Epidermal melanocyte (primary cell): ENCODE measurements around the gene MRAS.
"Not testable (repeated sequence)": the region's sequence is repeated elsewhere in the genome, so short reads cannot be mapped to it uniquely, and the experiment has no call there.

ENCODE experiments used
- DNase-seq: peaks from one replicate; pipeline ENCODE4 v3.0.0; 2011; ENCODE audit warnings: low spot score; ENCODE audit not compliant: insufficient read length

Gene MRAS

DNA sequence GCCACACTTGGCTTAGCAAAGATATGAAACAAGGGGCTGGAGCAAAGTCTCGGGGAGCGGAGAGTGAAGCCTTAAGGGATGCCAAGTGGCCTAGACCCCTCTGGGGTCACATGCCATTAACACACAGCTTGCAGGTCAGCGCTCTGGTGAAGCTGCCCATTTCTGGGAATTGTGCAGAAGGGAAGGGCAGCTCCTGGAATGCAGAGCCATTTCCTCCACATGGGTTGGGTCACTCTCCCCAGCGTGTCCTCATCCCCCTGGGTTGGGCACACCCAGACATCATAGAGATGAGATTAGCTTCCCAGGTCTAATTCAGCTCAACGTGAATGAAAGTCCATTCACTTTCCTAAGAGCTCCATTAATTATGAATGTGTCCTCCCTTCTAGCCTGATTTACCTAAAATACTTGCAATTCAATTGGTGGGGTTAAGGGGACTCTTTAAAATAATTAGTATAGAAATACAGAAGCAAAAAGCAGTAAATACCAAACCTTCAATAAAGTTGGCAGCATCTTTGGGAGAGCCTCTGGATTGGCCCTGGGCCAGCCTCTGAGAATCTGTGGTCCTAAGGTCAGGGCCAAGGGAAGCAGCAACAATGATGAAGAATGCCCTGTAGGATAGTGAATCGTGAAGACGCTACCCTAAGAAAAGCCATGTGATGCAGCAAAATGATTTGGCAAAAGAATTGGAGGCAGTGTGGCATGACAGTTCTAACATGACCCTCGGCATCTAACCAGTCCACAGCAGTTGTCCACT, 17.8 kb downstream of the MRAS start:
- no peak for DNase-seq

DNA sequence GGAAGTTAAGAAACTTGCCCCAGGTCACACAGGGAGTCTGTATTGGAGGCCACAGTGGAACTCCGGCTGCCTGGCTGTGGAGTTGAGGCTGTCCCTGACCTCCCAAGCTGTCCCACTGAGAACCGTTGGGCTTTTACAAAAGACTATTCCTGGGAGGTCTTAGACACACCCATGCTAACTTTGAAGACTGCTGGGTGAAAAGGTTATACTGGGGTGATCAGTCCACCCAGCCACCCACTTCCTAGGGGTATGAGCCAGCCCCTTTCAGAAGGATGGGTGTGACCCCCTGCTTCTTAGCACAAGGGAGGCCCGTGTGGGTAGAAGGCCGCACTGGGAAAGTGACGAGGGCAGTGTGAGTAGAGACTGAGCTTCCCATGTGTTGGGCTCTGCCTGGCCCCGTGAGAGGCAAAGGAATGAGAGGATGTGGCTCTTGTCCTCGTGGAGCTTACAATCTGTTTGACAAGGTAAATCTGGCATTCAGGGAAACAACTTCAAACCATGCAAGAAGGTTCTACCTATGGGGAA, 19.0 kb downstream of the MRAS start:
- DNase-seq = no peak

DNA sequence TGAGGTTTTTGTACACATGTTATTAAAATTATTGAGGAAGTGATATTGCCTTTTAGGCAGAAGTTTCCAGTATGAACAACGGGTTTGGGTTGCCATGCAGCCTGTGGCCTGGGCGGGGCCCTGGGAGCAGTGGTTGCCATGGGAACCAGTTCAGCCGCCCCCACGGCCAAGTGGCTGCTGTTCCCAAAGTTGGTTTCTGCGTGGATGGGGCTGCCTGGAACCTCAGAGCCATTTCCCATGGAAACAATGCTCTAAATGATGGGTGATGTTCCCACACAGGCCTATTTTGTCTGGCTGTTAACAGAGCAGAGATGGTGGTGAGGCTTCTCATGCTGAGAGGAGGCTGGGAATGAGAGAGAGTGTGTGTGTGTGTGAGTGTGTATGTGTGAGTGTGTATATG, 19.5 kb downstream of the MRAS start:
- no peak for DNase-seq

DNA sequence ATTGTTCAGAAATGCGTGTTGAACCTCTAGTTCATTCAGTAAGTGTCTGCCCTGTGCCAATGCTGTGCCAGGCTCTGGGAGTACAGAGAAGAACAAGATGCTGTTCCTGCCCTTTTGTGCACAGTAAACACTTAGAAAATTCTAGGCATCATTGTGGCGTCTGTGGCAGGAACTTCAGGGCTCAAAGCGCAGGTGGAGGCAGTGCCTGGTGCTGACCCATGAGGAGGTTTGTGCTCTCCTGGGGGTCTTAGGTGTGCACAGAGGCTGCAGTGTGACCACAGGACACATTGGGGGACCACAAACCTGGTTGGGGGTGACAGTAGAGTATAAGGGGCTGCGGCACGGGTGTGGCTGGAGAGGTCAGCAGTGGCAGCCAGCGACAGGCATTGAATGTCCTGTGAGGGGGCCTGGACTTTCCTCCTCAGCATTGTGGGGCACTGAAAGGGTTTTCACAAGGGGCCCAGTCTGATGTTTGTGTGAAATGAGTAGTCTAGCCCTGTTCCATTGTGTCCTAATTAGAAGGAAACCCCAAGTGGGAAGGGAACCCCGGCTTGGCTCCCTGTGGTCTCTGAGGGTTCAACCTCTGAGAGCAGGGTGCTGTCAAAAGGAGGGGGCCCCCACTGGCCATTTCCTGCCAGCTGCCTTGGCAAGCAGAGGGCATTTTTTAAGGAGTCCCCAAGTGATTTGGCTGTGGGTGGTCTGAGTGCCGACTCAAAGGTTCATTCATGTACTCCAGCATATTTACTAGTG, 20.9 kb downstream of the MRAS start:
- no peak for DNase-seq

DNA sequence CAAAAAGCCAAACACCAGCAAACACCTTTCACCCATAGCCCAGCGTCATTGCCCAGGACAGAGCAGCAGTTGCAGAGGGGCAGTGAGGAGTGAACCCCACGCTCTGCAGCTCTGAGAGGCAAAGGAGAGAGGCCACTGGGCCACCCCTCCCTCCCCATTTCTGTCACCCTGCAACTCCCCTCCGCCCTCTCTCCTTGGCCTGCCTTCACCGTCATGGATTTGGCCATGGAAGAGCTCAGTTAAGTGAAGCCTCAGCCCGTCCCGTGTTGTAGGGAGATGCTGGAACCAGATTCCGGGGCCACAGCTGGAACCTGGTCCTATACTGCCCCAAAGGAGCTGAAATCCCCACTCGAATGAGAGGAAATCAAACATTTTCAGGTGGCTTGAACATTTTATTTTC, 21.9 kb downstream of the MRAS start:
- DNase-seq = no peak

DNA sequence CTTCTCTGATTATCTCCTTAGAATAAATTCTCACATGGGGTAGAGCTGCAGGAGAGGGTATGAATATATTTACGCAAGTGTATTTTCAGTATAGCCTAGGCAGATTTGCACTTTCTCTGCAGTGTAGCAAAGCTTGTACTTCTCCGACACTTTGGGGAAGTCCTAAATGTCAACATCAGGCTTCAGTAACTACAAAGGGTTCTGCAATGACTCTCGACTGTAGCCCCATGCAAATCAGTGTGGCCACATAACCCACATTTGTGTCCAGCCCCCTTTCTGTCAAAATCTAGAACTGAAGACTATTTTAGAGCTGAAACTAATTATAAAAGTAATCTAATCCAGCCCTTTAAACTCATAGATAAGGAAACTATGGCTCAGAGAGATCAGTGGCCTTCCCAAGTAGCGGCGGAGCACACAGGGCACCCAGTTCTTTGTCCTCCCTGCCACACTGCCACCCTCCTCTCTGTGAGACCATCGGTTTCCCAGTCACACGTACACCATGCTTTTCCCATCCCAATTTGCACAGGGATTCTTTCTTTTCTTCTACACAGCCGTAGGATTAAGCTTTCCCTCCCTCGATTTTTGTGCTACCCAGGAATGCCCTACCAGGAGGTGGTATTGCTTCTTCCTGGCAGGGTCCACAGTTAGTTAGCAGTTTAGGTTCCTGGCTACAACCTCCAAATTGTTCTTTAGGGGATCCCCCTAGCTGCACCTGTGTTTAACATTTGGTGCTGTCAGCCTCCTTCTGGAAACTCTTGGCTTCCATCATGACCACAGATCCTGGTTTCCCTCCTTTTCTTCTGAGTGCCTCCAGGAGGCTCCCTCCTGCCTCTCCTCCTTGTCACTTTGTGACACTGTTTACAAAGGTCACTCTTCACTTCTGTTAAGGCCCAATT, 22.9 kb downstream of the MRAS start:
- no peak for DNase-seq

DNA sequence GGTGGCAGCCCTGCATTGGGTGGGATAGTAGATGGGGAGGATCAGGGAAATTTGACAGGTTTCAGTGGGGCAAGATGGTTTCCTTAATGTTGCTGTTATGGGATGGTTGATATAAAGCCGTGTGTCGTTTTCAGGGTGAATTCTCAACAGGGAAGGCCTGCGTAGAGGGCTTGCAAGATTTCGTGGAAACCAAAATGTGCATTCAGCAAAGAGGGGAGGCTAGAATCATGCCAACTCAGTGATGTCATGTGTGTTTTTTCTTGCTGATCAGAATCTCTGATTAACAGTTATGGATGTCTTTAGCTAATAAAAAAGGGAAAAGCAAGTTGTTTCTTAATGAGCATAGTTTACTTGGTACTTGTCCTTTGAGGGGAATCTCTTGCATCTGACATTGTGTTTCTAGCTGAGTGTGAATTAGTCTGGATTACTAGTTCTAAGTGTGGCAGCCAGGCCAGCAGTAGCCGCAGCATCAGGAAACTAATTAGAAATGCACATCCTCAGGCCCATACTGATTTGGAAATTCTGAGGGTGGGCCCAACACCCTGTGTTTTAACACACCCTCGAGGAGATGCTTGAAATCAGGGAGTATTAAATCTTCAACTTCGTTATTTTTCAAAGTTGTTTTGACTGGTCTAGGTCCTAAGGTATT, 24.8 kb downstream of the MRAS start:
- no peak for DNase-seq

DNA sequence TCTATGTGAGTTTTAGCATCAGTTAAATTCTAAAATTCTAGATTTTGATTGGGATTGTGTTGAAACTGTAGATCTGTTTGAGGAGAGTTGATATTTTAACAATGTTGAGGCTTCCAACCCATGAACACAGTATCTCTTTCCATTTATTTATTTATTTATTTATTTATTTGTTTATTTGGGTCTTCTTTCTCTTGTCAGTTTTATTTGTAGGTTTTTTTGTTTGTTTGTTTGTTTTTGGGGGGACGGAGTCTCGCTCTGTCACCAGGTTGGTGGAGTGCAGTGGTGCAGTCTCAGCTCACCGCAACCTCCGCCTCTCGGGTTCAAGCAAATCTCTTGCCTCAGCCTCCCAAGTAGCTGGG, 25.3 kb downstream of the MRAS start:
- no peak for DNase-seq

DNA sequence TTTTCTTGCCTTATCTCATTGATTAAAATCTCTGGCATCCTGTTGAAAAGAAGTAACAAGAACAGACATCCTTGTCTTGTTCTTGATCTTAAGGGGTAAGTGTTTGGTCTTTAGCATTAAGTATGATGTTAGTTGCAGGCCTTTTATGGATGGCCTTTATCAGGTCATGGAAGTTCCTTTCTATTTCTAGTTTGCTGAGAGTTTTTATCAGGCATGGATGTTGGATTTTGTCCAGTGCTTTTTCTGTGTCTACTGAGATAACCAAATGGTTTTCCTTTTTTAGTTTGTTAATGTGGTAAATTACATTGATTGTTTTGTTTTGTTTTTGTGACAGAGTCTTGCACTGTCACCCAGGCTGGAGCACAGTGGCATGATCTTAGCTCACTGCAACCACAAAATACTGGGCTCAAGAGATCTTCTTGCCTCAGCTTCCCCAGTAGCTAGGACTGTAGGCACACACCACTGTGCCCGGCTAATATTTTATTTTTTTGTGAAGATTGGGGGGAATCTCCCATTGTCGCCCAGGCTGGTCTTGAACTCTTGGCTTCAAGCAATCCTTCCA, 26.3 kb downstream of the MRAS start:
- no peak for DNase-seq

DNA sequence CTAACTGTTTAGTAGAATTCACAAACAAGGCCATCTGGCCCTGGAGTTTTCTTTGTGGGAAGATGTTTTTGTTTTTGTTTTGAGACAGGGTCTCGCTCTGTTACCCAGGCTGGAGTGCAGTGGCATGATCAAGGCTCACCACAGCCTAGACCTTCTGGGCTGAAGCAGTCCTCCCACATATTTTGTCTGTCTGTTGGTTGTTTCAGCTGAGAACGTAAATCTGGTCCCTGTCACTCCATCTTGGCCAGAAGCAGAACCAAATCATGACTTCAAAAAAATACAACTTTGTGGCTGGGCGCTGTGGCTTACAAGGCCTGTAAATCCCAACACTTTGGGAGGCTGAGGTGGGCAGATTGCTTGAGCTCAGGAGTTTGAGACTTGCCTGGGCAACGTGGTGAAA, 27.1 kb downstream of the MRAS start:
- no peak for DNase-seq

DNA sequence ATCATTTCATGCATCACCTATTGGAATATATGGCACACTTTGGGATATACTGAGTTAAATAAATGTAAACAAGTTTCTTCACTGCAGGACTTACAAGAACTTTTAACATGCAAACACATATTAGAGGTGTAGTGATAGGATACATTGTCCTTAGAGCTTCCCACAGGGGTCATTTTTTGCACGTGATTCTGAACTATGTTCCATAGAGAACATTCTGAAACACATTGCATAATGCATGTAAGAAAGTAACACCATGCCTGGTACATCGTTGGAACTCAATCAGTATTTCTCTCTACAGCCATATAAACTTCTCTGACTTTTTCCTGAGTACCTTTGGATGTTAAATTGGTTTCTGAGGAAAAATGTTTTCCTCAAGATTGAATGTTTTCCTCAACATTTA, 28.3 kb downstream of the MRAS start:
- no peak for DNase-seq

DNA sequence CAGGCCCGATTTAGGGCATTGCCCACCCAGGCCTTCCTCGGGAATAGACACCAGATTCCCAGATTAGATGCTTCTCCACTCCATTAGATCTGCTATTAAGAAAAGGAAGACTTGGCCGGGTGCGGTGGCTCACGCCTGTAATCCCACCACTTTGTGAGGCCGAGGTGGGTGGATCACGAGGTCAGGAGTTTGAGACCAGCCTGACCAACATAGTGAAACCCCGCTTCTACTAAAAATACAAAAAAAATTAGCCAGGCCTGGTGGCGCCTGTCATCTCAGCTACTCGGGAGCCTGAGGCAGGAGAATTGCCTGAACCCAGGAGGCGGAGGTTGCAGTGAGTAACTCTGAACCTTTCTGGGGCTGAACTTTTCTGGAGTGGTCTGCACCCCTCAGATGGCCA, 28.8 kb downstream of the MRAS start:
- not testable (repeated sequence) for DNase-seq

DNA sequence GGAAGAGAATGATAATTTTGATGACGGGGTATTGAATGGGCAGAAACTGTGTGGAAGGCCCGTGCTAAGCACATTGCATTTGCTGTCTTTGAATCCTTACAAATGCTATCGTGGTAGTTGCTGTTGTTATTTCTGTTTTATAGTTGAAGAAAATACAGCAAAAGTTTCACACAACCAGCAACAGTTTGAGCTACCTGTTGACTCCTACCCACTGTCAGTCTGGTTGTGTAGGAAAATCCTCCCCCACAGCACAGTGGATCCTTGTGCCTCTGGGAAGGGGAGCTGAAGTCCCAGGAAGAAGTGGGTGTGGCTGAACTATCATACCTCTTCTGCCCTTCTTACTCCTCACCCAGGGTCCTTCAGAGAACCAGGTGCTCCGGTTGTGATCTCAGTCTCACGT, 29.4 kb downstream of the MRAS start:
- no peak for DNase-seq

DNA sequence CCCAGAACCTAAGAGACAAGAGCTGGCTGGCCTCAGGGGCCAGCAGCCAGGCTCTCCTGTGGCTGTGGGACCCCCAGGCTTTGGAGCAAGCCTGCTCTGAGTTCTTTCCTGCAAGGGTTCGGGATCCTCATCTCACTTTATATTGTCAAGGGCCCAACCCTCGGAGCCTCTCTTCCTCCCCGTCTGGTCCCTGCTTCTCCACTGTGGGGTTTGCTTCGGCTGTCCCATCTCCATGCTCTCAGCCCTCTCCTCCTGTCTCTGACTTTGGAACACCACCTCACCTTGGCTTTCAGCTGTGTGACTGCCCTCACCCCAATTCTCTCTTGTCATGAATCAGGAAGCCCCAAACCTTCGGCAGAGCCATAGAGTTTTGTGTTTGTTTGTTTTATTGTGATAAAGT, 30.0 kb downstream of the MRAS start:
- no peak for DNase-seq

DNA sequence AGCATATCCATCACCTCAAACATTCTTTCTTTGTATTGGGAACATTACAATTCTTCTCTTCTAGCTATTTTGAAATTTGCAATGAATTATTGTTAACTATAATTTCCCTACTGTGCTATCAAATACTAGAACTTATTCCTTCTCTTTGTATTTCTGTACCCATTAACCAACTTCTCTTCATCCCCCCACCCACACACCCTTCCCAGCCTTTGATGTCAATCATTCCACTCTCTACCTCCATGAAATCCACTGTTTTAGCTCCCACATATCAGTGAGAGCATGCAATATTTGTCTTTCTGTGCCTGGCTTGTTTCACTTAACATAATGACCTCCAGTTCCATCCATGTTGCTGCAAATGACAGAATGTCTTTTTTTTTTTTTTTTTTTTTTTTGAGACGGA, 30.6 kb downstream of the MRAS start:
- DNase-seq = no peak

DNA sequence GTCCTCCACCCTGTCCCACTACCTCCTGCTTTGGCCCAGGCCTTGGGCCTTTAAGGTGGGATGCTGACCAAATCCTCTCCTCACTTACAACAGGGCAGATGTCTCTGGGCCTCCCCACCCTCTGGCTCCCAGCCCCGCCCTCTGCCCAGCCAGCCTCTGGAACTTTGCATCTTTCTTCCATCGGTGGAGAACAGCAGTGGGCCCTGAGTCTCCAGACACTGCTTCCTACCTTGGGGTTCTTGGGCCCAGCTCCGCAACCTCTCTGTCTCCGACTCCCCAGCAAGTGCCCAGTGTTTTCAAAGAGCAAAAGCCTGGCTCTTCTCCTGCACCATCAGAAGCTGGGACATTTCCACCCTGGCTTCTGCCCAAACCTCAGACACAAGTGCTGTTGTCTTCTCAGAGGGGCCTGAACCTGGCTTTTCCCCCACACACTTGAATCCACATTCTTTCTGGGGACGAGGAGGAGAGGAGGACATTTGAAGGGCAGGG, 33.1 kb downstream of the MRAS start:
- DNase-seq = no peak

DNA sequence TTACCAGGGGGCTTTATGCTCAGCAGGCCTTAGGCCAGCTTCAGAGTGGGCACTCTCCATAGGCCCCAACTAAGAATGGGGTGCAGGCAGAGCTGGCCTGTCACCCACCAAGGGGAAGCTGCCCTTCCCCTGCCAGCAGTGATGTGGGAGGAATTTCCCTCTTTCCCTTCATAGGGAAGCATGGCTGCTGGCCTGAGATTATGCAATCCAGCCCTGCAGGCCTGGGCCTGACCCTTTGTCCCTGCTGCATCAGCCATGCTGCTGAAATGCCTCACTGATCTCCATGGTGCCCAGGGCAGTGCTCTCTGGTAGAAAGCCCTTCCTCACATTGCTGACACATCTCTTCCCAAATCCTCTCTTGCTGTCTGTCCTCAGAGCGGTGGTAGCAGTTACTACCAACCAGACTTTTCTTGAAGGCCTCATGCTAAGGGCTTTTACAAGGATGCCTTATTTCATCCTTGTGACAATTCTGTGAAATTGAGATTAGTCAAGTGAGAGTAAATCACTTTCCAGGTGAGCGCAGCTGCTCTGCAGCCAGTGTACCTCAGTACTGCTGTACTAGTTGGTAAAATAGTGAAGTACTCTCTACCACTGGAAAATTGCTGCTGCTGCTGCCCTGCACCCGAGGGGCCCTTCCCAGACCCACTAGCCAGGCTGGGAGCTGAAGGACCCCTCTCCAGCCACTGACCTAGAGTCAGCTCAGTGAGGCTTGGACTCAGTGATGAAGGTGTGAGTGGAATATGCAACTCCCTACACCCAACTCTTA, 33.8 kb downstream of the MRAS start:
- DNase-seq = no peak

DNA sequence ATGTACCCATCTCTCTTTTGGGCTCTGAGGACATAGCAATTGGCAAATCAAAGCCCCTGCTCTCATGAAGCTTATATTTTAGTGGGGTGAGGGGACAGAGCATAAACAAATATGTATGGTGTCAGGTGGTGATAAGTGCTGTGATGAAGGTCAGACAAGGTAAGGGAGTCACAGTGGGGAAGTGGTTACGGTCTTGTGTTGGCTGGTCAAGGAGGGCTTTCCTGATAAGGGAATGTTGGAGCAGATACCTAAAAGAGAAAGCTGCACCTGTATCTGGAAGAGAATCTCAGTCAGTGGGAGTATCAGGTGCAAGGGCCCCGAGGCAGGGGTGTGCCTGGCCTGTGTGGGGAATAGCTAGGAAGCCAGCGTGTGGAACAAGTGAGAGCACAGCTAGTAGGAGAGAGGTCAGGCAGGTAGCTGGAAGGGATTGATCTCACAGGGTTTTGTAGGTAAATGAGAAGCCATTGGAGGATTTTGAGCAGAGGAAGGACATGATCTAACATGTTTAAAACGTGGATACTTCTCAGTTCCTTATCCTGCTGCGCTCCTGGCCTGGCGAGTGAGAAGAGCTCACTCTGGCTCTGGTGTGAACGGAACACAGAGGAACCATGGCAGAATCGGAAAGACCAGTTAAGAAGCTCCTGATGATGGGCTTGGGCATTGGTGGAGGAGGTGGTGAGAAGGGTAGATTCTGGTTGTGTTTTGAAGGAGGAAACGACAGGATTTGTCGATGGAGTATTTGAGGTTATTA, 35.5 kb downstream of the MRAS start:
- no peak for DNase-seq

DNA sequence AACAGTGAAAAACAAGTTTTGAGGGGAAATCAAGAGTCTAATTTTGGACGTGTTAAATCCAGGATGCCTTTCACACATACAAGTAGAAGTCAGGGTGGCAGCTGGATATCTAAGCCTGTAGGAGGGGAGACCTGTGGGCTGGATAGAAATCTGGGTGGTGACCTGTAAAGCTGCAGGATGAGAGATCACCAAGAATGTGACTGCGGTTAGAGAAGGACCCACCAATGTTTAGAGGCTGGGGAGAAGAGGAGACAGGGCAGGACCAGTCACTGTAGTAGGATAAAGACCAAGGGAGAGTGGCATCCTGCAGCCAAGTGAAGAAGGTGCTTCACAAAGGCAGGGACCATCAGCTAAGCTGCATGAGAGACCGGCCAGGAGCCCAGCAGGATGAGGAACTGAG, 36.2 kb downstream of the MRAS start:
- DNase-seq = no peak
